ENCODE results near the gene FLRT2. TPM values are rescaled to one million over a fixed set of nuclear protein-coding genes. Genes with fewer than 3 reads are reported as not detected.

FLRT2 gene
- polyA plus RNA-seq, 1 donor (not counting 4 experiments of a cell fraction or from before 2014, with no cell fraction given), result 69.2 TPM

- dilution Hi-C loops (cut with MboI; ENCODE audit: extremely low pct_ligation_motif_present, low sequenced_read_pairs), result no loop called here
- no peak overlapping the region for H2AFZ ChIP-seq (ENCODE audit: control insufficient read depth, low read length)
- DNase-seq (ENCODE audit: low read depth, low spot score), result no peak
- no peak overlapping the region for H3K4me3 ChIP-seq (ENCODE audit: control insufficient read depth in 2 of 3, extremely low read depth in 1 of 3, insufficient read depth in 2 of 3, low read depth in 1 of 3, low read length in 3 of 3)
- no peaks in the 10 kb centered on the region for H3K9me1 ChIP-seq (ENCODE audit: control insufficient read depth, extremely low read depth, insufficient read depth, low read length)
- H3K9me3 ChIP-seq (ENCODE audit: control insufficient read depth, low read depth, low read length), result no peaks in the 10 kb centered on the region
- no peak for FAIRE-seq
- no peaks in the 10 kb centered on the region for H3K27me3 ChIP-seq (ENCODE audit: control insufficient read depth, extremely low read depth, insufficient read depth, low read length)
- H3K36me3 ChIP-seq (ENCODE audit: control insufficient read depth in 2 of 2, extremely low read depth in 1 of 2, insufficient read depth in 2 of 2, low read length in 2 of 2), result peaks cover 12 to 16% of the 10 kb centered on the region in 2 experiments
- H4K20me1 ChIP-seq (ENCODE audit: control insufficient read depth, extremely low read depth, insufficient read depth, low read length), result no peaks in the 10 kb centered on the region
- peak overlapping the region; percentile 13 for H3K4me2 ChIP-seq (ENCODE audit: control insufficient read depth, extremely low read depth, insufficient read depth, low read depth, low read length)
- TF ChIP-seq, protein P1, sequence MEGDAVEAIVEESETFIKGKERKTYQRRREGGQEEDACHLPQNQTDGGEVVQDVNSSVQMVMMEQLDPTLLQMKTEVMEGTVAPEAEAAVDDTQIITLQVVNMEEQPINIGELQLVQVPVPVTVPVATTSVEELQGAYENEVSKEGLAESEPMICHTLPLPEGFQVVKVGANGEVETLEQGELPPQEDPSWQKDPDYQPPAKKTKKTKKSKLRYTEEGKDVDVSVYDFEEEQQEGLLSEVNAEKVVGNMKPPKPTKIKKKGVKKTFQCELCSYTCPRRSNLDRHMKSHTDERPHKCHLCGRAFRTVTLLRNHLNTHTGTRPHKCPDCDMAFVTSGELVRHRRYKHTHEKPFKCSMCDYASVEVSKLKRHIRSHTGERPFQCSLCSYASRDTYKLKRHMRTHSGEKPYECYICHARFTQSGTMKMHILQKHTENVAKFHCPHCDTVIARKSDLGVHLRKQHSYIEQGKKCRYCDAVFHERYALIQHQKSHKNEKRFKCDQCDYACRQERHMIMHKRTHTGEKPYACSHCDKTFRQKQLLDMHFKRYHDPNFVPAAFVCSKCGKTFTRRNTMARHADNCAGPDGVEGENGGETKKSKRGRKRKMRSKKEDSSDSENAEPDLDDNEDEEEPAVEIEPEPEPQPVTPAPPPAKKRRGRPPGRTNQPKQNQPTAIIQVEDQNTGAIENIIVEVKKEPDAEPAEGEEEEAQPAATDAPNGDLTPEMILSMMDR (optimal IDR thresholded peaks at IDR 0.05 in 1 of 3, IDR thresholded peaks at IDR 0.05 in 1 of 3, conservative IDR thresholded peaks at IDR 0.05 in 1 of 3; ENCODE audit: extremely low read depth in 1 of 3, insufficient read depth in 2 of 3, low read length in 3 of 3), result no peak
- TF ChIP-seq EZH2 (IDR thresholded peaks at IDR 0.05; ENCODE audit: low read length), result no peak
- H3K4me1 ChIP-seq (ENCODE audit: control insufficient read depth, extremely low read depth, insufficient read depth, low read length), result peaks cover 11% of the 10 kb centered on the region
- H3K27ac ChIP-seq (ENCODE audit: control insufficient read depth, insufficient read depth, low read length), result no peak overlapping the region
- peaks cover 4% of the 10 kb centered on the region for H3K79me2 ChIP-seq (ENCODE audit: control insufficient read depth, insufficient read depth, low read length)
- no peak overlapping the region for H3K9ac ChIP-seq (ENCODE audit: control insufficient read depth, extremely low read depth, insufficient read depth, low read length)
Observed at GRCh38 chr14:85617791-85618190, 87.8 kb downstream of the FLRT2 start.

DNA sequence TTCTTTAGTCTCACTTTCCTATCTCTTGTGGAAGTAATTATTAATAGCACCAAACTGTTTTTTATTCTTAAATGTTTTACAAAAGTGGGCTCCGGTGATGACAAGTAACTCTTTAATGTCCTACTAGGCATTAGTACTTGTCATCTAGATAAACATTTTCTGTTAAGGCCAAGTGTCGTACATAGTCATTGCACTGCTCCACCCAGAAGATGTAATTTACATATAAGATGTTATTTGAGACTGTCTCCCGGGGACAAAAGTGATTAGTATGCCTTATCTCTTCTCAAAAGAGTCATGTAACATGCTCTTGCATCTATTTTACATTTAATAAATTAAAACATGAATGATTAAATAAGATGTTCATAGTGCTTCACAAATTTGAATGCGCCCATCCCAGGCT lies 88.4 kb downstream of the FLRT2 start:
- no peaks in the 10 kb centered on the region for H4K20me1 ChIP-seq (ENCODE audit: control insufficient read depth, extremely low read depth, insufficient read depth, low read length)
- FAIRE-seq (no peak), DNase-seq (ENCODE audit: low read depth, low spot score) (no peak)
- H3K4me2 ChIP-seq (ENCODE audit: control insufficient read depth, extremely low read depth, insufficient read depth, low read depth, low read length), result no peak overlapping the region
- TF ChIP-seq, protein P1 (optimal IDR thresholded peaks at IDR 0.05 in 1 of 3, IDR thresholded peaks at IDR 0.05 in 1 of 3, conservative IDR thresholded peaks at IDR 0.05 in 1 of 3; ENCODE audit: extremely low read depth in 1 of 3, insufficient read depth in 2 of 3, low read length in 3 of 3), result no peak
- TF ChIP-seq EZH2 (IDR thresholded peaks at IDR 0.05; ENCODE audit: low read length), result no peak
- H3K9me1 ChIP-seq (ENCODE audit: control insufficient read depth, extremely low read depth, insufficient read depth, low read length), result no peaks in the 10 kb centered on the region
- peaks cover 11% of the 10 kb centered on the region for H3K4me1 ChIP-seq (ENCODE audit: control insufficient read depth, extremely low read depth, insufficient read depth, low read length)
- no peak overlapping the region for H3K27ac ChIP-seq (ENCODE audit: control insufficient read depth, insufficient read depth, low read length)
- H3K9me3 ChIP-seq (ENCODE audit: control insufficient read depth, low read depth, low read length), result no peaks in the 10 kb centered on the region
- no peaks in the 10 kb centered on the region for H3K27me3 ChIP-seq (ENCODE audit: control insufficient read depth, extremely low read depth, insufficient read depth, low read length)
- H3K9ac ChIP-seq (ENCODE audit: control insufficient read depth, extremely low read depth, insufficient read depth, low read length), result no peak overlapping the region
- H3K4me3 ChIP-seq (ENCODE audit: control insufficient read depth in 2 of 3, extremely low read depth in 1 of 3, insufficient read depth in 2 of 3, low read depth in 1 of 3, low read length in 3 of 3), result no peak overlapping the region
- no peak overlapping the region for H2AFZ ChIP-seq (ENCODE audit: control insufficient read depth, low read length)
- dilution Hi-C loops (cut with MboI; ENCODE audit: extremely low pct_ligation_motif_present, low sequenced_read_pairs), result no loop called here
- peaks cover 4% of the 10 kb centered on the region for H3K79me2 ChIP-seq (ENCODE audit: control insufficient read depth, insufficient read depth, low read length)
- H3K36me3 ChIP-seq (ENCODE audit: control insufficient read depth in 2 of 2, extremely low read depth in 1 of 2, insufficient read depth in 2 of 2, low read length in 2 of 2), result peaks cover 16 to 19% of the 10 kb centered on the region in 2 experiments
